GM12801 (cell line): ENCODE results near the gene DLG5.

ENCODE experiments used
- TF ChIP-seq, protein P1 (sequence below): IDR thresholded peaks from one replicate; pipeline ENCODE4 v1.5.1; 2011; ENCODE audit warnings: control low read depth; ENCODE audit not compliant: insufficient read length; ENCODE audit errors: extremely low read depth

Gene DLG5

DNA sequence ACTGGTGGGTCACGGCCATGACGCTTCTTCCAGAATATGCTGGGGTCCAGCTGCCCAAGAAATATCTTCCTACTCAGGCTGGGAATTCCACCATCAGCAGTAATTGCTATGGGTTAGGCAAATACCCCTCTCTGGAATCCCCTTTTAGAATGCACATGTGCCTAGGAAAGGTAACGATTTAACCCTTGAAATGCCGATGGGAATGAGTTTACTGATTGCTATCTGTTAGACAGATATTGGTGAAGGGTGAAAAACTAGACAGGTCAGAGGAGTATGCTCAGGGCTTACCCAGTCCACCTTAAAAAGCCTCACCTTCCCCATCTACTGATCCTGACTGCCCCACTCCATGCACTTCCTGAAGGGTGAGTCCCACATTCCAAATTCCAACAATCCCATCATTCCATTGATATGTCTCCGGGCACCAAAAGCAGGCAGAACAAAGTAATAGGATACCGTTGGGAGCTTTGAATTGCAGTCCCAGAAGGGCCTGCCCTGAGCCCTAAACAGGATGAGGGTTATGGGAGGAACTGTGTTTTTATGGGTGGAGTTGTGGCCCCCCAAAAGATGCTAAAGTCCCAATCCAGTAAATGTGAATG is 59.3 kb downstream of the DLG5 start:
- TF ChIP-seq, protein P1, sequence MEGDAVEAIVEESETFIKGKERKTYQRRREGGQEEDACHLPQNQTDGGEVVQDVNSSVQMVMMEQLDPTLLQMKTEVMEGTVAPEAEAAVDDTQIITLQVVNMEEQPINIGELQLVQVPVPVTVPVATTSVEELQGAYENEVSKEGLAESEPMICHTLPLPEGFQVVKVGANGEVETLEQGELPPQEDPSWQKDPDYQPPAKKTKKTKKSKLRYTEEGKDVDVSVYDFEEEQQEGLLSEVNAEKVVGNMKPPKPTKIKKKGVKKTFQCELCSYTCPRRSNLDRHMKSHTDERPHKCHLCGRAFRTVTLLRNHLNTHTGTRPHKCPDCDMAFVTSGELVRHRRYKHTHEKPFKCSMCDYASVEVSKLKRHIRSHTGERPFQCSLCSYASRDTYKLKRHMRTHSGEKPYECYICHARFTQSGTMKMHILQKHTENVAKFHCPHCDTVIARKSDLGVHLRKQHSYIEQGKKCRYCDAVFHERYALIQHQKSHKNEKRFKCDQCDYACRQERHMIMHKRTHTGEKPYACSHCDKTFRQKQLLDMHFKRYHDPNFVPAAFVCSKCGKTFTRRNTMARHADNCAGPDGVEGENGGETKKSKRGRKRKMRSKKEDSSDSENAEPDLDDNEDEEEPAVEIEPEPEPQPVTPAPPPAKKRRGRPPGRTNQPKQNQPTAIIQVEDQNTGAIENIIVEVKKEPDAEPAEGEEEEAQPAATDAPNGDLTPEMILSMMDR, result no peak

- TF ChIP-seq, protein P1, result no peak
These were observed 60.0 kb downstream of the DLG5 start for GRCh38 chr10:77866598-77866997.

DNA sequence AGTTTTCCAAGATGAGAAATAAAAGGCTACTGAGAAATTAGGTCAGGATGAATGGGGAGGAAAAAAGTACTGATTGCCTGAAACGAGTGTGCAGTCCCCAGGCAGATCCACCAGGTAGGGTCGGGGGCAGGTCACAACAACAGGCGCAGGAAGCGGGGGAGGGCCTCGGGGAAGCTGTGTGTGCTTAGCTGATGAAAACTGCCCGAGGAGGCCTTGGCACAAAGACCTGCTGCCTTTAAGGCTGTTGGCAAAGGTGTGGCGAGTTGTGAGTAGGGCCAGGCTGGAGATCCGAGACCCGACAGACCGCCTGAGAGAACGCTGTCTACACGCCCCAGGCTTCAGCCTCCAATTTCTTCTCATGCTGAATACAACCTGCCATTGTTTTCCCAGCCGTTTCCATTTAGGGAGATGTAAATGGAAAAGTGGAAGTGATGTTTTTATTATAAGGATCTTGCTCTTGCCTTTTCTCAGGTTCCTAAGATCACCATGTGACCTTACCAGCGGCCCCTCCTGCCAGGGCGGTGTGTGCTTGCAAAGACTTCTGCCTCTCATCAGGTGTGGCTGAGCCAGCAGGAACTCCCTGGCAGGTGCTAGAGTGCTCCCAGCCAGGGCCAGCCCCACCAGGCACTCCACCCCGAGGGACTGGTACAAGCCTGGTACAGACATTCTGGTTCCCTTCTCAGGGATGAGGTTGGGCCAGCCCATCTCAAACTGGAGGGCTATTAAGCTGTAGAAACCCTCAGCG is 60.8 kb downstream of the DLG5 start:
- TF ChIP-seq, protein P1, result no peak

DNA sequence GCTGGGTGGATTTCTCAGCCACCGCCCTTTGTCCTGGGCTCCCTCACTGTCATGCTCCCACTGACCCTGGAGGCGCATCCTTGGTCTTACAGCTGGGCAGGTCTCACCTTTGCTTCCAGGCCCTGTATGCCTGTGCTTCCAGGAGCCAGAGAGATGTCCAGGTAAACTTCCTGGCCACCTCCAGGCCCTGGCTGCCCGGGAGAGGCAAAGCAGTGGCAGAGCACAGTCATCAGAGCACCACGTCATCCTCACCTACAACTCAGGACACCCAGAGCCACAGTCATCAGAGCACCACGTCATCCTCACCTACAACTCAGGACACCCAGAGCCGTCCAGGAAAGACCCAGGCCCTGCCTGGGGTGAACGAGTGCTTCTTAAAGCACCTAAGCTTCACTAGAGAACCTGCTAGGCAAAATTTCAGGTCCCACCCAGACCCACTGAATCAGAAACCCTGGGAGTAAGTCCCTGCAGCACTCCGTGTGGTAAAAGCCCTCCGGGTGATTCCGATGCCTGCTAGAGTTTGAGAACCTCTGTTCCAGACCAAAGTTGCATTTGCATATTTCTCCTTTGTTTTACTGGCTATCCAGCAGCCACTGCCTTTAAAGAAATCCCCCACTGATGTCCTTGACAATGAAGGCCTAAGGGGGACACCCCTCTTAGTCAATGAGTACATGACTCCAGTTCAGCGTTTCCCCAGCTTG is 62.3 kb downstream of the DLG5 start:
- TF ChIP-seq, protein P1, result no peak

- TF ChIP-seq, protein P1, result no peak
These were observed 63.1 kb downstream of the DLG5 start for GRCh38 chr10:77863446-77863845.

DNA sequence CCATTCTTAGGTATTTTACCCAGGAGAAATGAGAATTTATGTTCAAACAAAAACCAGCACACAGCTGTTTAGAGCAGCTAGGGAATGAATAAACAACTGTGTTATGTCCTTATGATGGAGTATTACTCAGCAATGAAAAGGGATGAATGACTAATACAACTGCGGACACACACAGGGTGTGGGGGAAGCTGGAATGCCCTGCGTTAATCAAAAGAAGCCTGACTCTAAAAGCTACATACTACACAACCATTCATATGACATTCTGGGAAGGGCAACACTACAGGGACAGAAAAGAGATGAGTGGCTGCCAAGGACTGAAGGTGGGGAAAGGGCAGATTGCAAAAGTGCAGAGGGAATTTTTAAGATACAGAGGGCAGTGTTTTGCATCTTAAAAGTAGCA is 64.0 kb downstream of the DLG5 start:
- TF ChIP-seq, protein P1, result no peak

GRCh38 chr10:77861366-77861765 is 65.2 kb downstream of the DLG5 start:
- TF ChIP-seq, protein P1, result no peak
